Activated effector memory CD4-positive, alpha-beta T cell treated with Interleukin-2 at 50 U/mL for 16 hours (primary cell): ENCODE measurements around the gene RNF123.

Experiments used
- DNase-seq: peaks from one replicate; pipeline ENCODE4 v3.0.0-alpha.2; 2020

The RNF123 gene

GRCh38 chr3:49689046-49689907, at the start of gene RNF123, which contains the start of gene MST1:
TSS of gene RNF123 (plus strand) at chr3:49689557. CDS start at chr3:49691166, 1,609 bp downstream.
TSS of gene MST1 (minus strand) at chr3:49689474. CDS start at chr3:49688691, 783 bp downstream.
- DNase-seq = peak; percentile 90

DNA sequence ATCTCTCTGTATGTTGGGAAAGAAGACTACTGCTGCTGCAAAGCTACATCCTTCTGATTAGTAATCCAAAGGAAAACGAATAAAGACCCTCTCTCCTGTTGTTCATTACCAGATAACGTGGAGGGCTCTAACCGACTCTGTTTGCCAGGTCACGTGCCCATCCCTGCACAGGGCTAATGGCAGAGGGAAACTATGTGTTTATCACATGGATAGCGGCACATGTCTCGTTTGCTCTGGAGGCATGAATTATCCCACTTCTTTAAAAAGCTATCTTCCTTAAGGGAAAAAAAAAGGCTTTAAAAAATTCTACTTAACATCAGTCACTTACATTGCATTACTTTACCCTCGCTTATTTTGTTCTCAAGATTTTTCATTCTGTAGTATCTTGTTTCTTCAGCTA, 48.1 kb upstream of the RNF123 start:
- no peak for DNase-seq

DNA sequence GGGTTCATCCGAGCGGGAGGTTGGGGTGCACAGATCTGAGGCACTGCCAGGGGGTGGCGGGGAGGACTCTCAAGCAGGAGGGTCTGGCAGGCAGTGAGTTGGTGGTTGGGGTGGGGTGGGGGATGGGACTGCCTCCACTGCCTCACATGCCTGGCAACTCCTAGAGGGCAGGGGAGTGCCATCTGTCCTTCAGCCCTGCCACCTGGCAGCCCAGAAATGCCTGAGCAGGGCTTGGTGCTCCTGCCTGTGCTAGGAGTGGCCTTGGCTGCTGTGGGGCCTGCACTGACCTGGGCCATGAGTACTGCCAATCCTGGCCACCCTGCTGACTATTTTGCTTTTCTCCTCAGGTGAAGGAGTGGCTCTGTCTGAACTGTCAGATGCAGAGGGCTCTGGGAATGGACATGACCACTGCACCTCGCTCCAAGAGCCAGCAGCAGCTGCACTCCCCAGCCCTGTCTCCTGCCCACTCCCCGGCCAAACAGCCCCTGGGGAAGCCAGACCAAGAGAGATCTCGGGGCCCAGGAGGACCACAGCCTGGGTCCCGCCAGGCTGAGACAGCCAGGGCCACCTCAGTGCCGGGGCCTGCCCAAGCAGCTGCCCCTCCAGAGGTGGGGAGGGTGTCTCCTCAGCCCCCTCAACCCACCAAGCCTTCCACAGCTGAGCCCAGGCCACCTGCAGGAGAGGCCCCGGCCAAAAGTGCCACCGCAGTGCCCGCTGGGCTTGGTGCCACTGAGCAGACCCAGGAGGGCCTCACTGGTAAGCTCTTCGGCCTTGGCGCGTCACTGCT, 47.2 kb upstream of the RNF123 start:
- DNase-seq = no peak

DNA sequence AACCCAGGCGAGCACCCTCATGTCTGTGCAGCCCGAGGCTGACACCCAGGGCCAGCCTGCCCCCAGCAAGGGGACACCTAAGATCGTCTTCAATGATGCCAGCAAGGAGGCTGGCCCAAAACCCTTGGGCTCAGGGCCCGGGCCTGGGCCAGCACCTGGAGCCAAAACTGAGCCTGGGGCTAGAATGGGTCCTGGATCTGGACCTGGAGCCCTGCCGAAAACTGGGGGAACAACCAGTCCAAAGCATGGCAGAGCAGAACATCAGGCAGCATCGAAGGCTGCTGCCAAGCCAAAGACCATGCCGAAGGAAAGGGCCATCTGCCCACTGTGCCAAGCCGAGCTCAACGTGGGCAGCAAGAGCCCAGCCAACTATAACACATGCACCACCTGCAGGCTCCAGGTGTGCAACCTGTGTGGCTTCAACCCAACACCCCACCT, 46.6 kb upstream of the RNF123 start:
- no peak for DNase-seq

DNA sequence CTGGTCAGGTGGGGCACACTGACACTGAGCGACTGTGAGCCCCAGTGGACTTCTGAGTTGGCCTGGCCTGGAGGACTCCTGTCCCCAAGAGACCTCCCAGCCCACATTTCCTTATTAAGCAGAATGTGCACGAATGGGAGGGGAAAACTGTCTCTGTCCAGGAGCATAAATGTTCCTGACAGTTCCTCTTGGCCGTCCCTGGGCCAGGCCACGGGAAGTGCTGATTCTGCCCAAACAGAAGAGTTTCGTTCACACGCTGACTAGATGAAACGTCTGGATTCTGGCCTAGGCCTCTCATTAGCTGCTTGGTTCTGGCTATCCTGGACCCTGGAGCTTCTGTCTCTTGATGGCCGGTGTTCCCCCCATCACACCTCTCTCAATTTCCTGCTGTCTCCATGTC, 44.7 kb upstream of the RNF123 start:
- DNase-seq = no peak

- DNase-seq = no peak
These were observed 43.1 kb upstream of the RNF123 start for GRCh38 chr3:49646236-49646635.

- DNase-seq = no peak
These were observed 41.6 kb upstream of the RNF123 start for GRCh38 chr3:49647741-49648140.

GRCh38 chr3:49648354-49649019, 40.9 kb upstream of the RNF123 start:
- DNase-seq = no peak

DNA sequence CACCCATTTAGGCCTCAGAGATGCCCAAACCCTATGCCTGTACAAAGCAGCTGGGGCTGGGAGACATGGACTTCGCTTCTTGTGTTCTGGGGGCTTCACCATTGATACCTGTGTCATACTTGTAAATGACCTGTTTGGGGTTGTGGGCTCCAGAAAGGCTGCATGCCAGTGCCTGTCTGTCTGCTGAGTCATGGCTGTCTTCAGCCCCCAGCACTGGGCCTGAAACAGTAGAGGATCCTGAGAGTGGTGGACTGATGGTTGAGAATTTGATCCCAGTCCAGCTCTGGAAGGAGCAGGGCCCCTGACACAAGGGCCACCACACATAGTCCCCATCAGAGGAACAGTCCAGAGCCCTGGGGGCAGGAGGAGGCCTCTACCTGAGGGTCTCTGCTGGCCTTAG, 39.8 kb upstream of the RNF123 start:
- no peak for DNase-seq

DNA sequence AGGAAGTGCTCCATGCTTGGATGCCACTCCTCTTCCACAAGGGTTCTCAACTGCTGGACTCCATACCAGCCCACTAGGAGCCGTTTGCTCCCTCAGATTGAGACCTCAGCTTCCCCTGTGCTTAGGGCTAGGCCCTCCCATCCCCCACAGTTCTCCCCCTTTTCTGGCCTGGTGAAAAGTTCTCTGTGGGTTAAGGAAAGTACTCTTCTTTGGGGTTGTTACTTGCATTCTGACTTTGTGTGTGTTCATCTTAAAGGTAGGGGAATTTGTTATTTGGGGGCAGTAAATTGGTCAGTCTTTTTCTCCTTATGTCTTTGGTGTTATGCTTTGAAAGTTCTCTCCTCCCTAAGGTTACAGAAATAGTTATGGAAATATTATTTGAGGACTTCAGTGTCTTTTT, 39.2 kb upstream of the RNF123 start:
- no peak for DNase-seq

DNA sequence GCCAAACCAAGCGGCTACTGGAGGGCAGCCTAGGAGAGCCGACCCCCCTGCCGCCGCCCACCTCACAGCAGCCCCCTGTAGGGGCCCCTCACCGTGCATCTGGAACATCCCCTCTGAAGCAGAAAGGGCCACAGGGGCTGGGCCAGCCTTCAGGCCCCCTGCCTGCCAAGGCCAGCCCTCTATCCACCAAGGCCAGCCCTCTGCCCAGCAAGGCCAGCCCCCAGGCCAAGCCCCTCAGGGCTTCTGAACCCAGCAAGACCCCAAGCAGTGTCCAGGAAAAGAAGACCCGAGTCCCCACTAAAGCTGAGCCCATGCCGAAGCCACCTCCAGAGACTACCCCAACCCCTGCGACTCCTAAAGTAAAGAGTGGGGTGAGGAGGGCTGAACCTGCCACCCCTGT, 38.7 kb upstream of the RNF123 start:
- DNase-seq = no peak

DNA sequence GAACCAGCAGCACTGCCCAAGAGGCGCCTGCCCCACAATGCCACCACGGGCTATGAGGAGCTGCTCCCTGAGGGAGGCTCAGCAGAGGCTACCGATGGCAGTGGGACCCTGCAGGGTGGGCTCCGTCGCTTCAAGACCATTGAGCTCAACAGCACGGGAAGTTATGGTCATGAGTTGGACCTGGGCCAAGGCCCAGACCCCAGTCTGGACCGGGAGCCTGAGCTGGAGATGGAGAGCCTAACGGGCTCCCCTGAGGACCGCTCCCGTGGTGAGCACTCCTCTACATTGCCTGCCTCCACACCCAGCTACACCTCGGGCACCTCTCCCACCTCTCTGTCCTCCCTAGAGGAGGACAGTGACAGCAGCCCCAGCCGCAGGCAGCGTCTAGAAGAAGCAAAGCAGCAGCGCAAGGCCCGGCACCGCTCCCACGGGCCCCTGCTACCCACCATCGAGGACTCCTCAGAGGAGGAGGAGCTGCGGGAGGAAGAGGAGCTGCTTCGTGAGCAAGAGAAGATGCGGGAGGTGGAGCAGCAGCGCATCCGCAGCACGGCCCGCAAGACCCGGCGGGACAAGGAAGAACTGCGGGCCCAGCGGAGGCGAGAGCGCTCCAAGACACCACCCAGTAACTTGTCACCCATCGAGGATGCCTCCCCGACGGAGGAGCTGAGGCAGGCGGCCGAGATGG, 37.0 kb upstream of the RNF123 start:
- no peak for DNase-seq

GRCh38 chr3:49652903-49653415, 36.4 kb upstream of the RNF123 start:
- no peak for DNase-seq

GRCh38 chr3:49653621-49654020, 35.7 kb upstream of the RNF123 start:
- no peak for DNase-seq

DNA sequence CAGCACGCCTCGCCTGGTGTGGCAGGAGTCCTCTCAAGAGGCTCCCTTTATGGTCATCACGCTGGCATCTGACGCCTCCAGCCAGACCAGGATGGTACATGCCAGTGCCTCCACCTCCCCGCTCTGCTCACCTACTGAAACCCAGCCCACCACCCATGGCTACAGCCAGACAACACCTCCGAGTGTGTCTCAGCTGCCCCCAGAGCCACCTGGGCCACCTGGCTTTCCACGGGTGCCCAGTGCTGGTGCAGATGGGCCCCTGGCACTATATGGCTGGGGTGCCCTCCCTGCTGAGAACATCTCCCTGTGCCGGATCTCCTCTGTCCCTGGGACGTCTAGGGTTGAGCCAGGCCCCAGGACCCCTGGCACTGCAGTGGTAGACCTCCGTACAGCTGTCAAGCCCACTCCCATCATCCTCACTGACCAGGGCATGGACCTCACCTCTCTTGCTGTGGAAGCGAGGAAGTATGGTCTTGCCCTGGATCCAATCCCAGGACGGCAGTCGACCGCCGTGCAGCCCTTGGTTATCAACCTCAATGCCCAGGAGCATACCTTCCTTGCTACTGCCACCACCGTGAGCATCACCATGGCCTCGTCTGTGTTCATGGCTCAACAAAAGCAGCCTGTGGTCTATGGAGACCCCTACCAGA, 35.1 kb upstream of the RNF123 start:
- no peak for DNase-seq

GRCh38 chr3:49654955-49655556, 34.3 kb upstream of the RNF123 start:
- no peak for DNase-seq

- DNase-seq = no peak
These were observed 33.5 kb upstream of the RNF123 start for GRCh38 chr3:49655731-49656285.

GRCh38 chr3:49656541-49657112, 32.7 kb upstream of the RNF123 start:
- DNase-seq = no peak

GRCh38 chr3:49657208-49657915, 32.0 kb upstream of the RNF123 start:
- DNase-seq = no peak

DNA sequence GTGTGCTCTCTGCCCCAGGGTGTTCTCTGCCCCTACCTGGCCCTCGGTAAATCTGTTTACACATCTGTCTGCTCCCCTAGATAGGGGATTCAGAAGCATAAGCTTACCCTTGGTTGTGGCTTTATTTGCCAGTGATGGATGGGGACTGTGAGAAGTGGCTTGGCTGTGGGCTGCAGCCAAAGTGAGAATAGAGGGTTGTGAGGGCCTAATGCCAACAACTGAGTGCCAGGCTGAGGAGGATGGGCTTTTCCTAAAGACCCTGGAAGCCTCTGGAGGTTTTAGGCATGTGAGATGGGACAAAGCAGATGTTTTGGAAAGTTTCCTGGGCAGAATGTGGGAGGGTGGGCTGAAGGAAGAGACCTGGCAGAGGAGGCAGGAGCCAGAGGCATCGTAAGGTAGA, 30.6 kb upstream of the RNF123 start:
- no peak for DNase-seq
